Vagina (tissue), 2 donors: ENCODE results near the gene HIPK2. TPM values are rescaled to one million over a fixed set of nuclear protein-coding genes. Genes with fewer than 3 reads are reported as not detected.

Experiments used
- DNase-seq, 2 donors: peaks; one replicate each; pipeline ENCODE4 v3.0.0-alpha.2; 2017; ENCODE audit errors: extremely low spot score in 2 of 2
- H3K27ac ChIP-seq: fragments of 200-600 bp; sonication (generic); one replicate; pipeline ENCODE4 v1.5.1; 2019
- H3K27me3 ChIP-seq: fragments of 200-600 bp; sonication (generic); one replicate; pipeline ENCODE4 v1.5.1; 2019
- H3K36me3 ChIP-seq, 2 donors: fragments of 200-600 bp; sonication (generic); one replicate each; pipeline ENCODE4 v1.5.1; 2017 to 2019
- H3K4me1 ChIP-seq: fragments of 200-600 bp; sonication (generic); one replicate; pipeline ENCODE4 v1.5.1; 2019
- H3K4me3 ChIP-seq, 2 donors: fragments of 200-600 bp; sonication (generic); 1 replicate in 1 of 2; 2 replicates in 1 of 2; pipeline ENCODE4 v1.5.1; 2016 to 2019
- H3K9me3 ChIP-seq: fragments of 200-600 bp; sonication (generic); one replicate; pipeline ENCODE4 v1.5.1; 2019
- POLR2A ChIP-seq, 2 donors: fragments of 450-650 bp; IDR thresholded peaks; one replicate each; pipeline ENCODE4 v1.6.1; 2017; ENCODE audit warnings: antibody characterized with exemption in 2 of 2, mild to moderate bottlenecking in 2 of 2, moderate library complexity in 2 of 2
- POLR2AphosphoS5 ChIP-seq, 2 donors: sonication (generic); formaldehyde crosslinking; IDR thresholded peaks; one replicate each; pipeline ENCODE4 v1.9.0; 2017; ENCODE audit warnings: antibody characterized with exemption in 2 of 2, mild to moderate bottlenecking in 2 of 2, low read depth in 1 of 2; ENCODE audit not compliant: insufficient read depth in 1 of 2
- intact Hi-C: fragments of 100-400 bp; cut with DNase I; formaldehyde crosslinking; loops from one replicate; pipeline ENCODE4 v1.15.1; 2023
- total RNA-seq: library from RNA; depleted of rRNA; stranded (reverse); fragments of >200 nt; gene quantifications from one replicate; pipeline ENCODE4 v1.2.3, GENCODE V29; 2016
- TF ChIP-seq, protein P1 (sequence below), 3 experiments: fragments of 450-650 bp in 2 of 3; fragments of 200-600 bp in 1 of 3; sonication (generic) in 1 of 3; IDR thresholded peaks; one replicate each; pipeline ENCODE4 v1.5.1; 2017 to 2019; ENCODE audit warnings: antibody characterized with exemption in 3 of 3, mild to moderate bottlenecking in 2 of 3, moderate library complexity in 2 of 3

The HIPK2 gene
- total RNA-seq, 1 donor from 2014 or later, result 21.9 TPM

DNA sequence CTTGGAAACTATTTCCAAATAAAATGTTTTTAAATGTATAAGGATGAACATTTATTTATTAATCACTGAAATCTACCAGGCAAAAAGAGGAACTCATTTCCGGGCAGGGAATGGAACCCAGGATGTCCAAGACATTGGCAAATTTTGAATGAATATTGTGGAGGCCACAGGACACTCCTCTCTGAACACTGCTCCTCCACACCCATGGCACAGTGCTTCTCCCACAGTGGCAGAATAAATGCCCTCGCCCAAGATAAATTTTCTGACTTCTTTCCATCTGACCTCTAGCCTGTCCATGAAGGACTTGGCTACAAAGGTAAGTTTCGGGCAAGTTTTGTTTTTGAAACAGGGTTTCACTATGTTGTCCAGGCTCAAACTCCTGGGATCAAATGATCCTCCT, 39.0 kb downstream of the HIPK2 start:
- Histone ChIP-seq H3K27me3 (no peaks in the 10 kb centered on the region), H3K4me1 (peaks cover 79% of the 10 kb centered on the region), H3K9me3 (no peaks in the 10 kb centered on the region), H3K36me3 (no peaks in the 10 kb centered on the region), H3K4me3 (no peak overlapping the region), H3K27ac (peak overlapping the region; percentile 55)
- intact Hi-C loops, result loop anchor here (5.0 kb wide), 1 partner anchor 39 kb away; the partner anchor contains the start of gene HIPK2
- DNase-seq, result peak in 1 of 2 donors; percentile 42
- TF ChIP-seq, protein P1, sequence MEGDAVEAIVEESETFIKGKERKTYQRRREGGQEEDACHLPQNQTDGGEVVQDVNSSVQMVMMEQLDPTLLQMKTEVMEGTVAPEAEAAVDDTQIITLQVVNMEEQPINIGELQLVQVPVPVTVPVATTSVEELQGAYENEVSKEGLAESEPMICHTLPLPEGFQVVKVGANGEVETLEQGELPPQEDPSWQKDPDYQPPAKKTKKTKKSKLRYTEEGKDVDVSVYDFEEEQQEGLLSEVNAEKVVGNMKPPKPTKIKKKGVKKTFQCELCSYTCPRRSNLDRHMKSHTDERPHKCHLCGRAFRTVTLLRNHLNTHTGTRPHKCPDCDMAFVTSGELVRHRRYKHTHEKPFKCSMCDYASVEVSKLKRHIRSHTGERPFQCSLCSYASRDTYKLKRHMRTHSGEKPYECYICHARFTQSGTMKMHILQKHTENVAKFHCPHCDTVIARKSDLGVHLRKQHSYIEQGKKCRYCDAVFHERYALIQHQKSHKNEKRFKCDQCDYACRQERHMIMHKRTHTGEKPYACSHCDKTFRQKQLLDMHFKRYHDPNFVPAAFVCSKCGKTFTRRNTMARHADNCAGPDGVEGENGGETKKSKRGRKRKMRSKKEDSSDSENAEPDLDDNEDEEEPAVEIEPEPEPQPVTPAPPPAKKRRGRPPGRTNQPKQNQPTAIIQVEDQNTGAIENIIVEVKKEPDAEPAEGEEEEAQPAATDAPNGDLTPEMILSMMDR (IDR thresholded peaks at IDR 0.05), result no peak
- TF ChIP-seq POLR2A (IDR thresholded peaks at IDR 0.05), result no peak
- no peak for TF ChIP-seq POLR2AphosphoS5 (IDR thresholded peaks at IDR 0.05; ENCODE audit: insufficient read depth in 1 of 2, low read depth in 1 of 2)

DNA sequence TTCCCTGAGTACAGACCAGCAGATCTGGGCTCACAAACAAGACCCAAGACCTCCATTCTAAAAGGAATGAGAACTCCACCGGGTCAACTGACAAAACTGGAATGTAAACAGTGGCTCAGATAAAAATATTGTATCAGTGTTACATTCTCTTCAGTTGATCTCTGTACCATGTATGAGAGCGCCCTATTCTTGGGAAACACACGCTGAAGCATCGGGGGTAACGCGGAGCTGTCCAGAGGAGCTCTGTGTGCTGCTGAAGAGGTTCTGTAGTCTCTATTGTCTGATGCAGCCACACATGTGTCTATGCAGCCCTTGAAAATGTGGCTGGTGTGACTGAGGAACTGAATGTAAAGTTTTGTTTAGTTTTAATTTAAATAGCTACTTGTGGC, 39.7 kb downstream of the HIPK2 start:
- Histone ChIP-seq H3K9me3 (no peaks in the 10 kb centered on the region), H3K4me1 (peaks cover 81% of the 10 kb centered on the region), H3K27ac (peak overlapping the region; percentile 55), H3K4me3 (no peak overlapping the region), H3K36me3 (no peaks in the 10 kb centered on the region), H3K27me3 (no peaks in the 10 kb centered on the region)
- intact Hi-C loops, result loop anchor here (5.0 kb wide), 1 partner anchor 39 kb away; the partner anchor contains the start of gene HIPK2
- TF ChIP-seq POLR2AphosphoS5 (IDR thresholded peaks at IDR 0.05; ENCODE audit: insufficient read depth in 1 of 2, low read depth in 1 of 2) (no peak), POLR2A (IDR thresholded peaks at IDR 0.05) (no peak)
- TF ChIP-seq, protein P1 (IDR thresholded peaks at IDR 0.05), result no peak
- DNase-seq, result peak in 1 of 2 donors; percentile 25

DNA sequence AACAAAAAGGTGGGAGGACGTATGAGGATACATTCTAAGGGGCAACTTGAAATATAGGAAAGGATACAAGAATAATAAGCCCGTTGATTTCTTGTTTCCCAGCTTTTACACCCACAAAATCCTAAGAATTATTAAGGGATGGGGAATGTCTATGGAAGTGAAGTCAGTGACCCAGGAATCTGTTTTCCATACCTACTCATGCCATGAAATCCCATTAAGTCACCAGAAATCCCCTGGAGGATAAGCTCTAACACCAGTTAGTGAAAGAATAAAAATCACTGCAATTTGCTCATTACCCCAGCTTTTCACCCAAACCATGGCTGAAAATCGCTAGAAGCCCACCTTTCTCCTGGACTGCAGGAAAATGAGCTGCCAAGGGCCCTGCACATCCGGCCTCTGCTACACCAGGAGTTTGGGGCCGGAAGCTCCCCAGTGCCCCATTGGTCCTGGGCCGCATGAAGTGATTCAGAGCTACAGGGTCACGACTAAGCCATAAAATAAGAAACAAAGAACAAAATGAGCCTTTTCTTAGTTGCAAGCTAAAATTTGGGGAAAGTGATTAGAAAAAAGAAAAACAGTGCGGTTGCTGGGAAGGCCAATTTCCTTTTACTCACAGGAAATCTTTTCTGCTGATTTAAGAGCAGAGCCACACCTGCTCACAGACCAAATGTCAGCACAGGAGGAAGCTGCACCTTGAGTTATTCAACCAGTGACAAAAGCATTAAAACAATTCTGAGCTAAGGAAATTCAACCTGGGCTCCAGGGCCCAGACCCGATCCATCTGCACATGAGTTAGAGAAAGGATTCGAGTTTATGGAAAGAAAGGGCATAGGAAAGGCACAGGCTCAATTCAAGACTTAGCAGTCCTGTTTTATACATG, 40.3 kb downstream of the HIPK2 start:
- no peaks in the 10 kb centered on the region for H3K36me3 ChIP-seq
- H3K4me1 ChIP-seq, result peaks cover 81% of the 10 kb centered on the region
- TF ChIP-seq, protein P1 (IDR thresholded peaks at IDR 0.05), result no peak
- TF ChIP-seq POLR2A (IDR thresholded peaks at IDR 0.05) (no peak), POLR2AphosphoS5 (IDR thresholded peaks at IDR 0.05; ENCODE audit: insufficient read depth in 1 of 2, low read depth in 1 of 2) (no peak)
- no peaks in the 10 kb centered on the region for H3K27me3 ChIP-seq
- no peak overlapping the region for H3K4me3 ChIP-seq
- DNase-seq, result peak in 1 of 2 donors; percentile 75
- intact Hi-C loops, result loop anchor here (5.0 kb wide), 1 partner anchor 40 kb away; the partner anchor contains the start of gene HIPK2
- H3K9me3 ChIP-seq, result no peaks in the 10 kb centered on the region
- peak overlapping the region; percentile 55 for H3K27ac ChIP-seq

DNA sequence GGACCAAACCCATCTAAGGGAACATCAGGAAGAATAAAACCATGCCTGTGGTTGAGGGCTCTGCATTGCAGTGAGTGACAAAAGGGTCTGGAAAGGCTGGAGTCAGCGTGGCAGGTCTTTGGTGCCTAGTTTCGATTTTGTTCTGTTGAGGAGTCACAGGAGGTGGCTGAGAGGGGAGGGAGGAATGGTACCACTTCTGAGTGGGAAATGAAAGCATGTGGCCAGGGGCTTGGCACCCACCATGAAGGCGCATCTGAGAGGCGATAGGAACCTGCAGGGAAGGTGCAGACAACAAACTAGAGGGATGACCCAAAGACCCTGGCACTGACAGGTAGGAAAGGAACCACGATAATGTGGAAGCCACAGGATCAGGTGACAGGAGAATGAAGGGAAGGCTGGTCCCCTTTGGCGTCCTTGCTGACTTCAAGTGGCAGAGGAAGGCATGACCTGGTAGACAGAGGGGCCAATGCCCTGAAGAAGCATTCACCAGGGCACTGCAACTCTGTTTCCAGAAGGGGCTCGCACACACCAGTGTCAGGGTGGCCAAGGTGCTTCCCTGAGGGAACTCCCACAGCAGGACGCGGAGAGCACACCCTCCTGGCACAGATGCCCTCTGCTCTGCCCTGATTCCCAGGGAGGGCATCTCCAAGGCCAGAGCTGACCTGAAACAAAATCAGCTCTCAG, 41.7 kb downstream of the HIPK2 start:
- Histone ChIP-seq H3K27me3 (no peaks in the 10 kb centered on the region), H3K9me3 (no peaks in the 10 kb centered on the region), H3K36me3 (no peaks in the 10 kb centered on the region), H3K4me1 (peaks cover 91% of the 10 kb centered on the region), H3K27ac (peak overlapping the region; percentile 51), H3K4me3 (no peak overlapping the region)
- intact Hi-C loops, result loop anchor here (5.0 kb wide), 1 partner anchor 41 kb away; the partner anchor contains the start of gene HIPK2
- no peak for TF ChIP-seq POLR2A (IDR thresholded peaks at IDR 0.05)
- peak in 1 of 2 donors; percentile 81 for DNase-seq

DNA sequence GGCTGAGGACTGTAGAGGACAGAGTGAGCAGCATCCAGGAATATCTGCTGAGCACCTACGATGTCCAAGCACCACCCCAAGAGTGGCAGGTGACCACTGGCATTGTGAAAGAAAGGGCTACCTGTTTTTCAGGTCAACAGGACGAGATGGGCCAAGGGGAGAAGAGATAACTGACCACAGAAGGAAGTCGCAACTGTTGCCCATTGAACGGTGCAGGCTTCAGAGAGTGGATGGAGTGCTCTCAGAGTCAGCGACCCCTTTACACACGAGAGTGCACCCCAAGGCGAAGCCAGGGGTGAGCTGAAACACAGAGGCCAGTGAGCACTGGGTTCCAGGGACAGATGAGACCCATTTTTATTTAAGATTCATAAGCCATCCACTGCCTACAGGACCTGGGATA, 42.3 kb downstream of the HIPK2 start:
- H3K9me3 ChIP-seq, result no peaks in the 10 kb centered on the region
- H3K4me1 ChIP-seq, result peaks cover 91% of the 10 kb centered on the region
- H3K27ac ChIP-seq, result peak overlapping the region; percentile 51
- intact Hi-C loops, result loop anchor here (5.0 kb wide), 1 partner anchor 42 kb away; the partner anchor contains the start of gene HIPK2
- TF ChIP-seq POLR2A (IDR thresholded peaks at IDR 0.05) (no peak), POLR2AphosphoS5 (IDR thresholded peaks at IDR 0.05; ENCODE audit: insufficient read depth in 1 of 2, low read depth in 1 of 2) (no peak)
- TF ChIP-seq, protein P1 (IDR thresholded peaks at IDR 0.05), result no peak
- H3K4me3 ChIP-seq, result no peak overlapping the region
- H3K27me3 ChIP-seq, result no peaks in the 10 kb centered on the region
- no peaks in the 10 kb centered on the region for H3K36me3 ChIP-seq
- peak in 1 of 2 donors; percentile 56 for DNase-seq
